ENCODE measurements around the gene ZNF154.
"Not testable (repeated sequence)": the region's sequence is repeated elsewhere in the genome, so short reads cannot be mapped to it uniquely, and the experiment has no call there.

GRCh38 chr19:57738770-57739169, 29.8 kb upstream of the ZNF154 start:
- TF ChIP-seq CTCF (conservative IDR thresholded peaks at IDR 0.05; ENCODE audit: low read depth, low read length); CEBPB (IDR thresholded peaks at IDR 0.05; ENCODE audit: low read depth, low read length): not testable (repeated sequence)
